Stimulated activated CD4-positive, alpha-beta T cell treated with anti-CD3 and anti-CD28 coated beads, TNF-alpha, amount 100 ng/mL, for 4 hours (primary cell): ENCODE measurements around the gene RRP7A.
"Not testable (repeated sequence)": the region's sequence is repeated elsewhere in the genome, so short reads cannot be mapped to it uniquely, and the experiment has no call there.

Source experiments
- DNase-seq, 3 experiments: peaks; one replicate each; pipeline ENCODE4 v3.0.0-alpha.2; 2020; ENCODE audit warnings: low read depth in 3 of 3

The RRP7A gene

DNA sequence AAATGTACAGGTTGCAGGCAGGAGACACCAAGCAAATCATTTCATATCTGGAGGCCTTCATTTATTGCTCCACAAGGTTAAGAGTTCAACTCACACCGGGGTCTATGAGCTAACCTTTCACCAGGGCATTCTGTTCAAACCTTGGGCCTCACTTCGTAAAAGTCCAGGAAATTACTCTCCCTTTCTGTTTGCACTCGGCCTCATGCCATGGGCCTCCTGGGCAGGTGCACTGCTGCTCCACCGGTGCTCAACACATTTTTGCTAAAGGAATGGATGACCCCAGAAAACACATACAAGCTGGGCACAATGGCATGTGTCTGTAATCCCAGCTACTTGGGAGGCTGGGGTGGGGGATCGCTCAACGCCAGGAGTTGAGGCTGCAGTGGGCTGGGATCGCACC lies 16.6 kb upstream of the RRP7A start:
- DNase-seq = no peak

DNA sequence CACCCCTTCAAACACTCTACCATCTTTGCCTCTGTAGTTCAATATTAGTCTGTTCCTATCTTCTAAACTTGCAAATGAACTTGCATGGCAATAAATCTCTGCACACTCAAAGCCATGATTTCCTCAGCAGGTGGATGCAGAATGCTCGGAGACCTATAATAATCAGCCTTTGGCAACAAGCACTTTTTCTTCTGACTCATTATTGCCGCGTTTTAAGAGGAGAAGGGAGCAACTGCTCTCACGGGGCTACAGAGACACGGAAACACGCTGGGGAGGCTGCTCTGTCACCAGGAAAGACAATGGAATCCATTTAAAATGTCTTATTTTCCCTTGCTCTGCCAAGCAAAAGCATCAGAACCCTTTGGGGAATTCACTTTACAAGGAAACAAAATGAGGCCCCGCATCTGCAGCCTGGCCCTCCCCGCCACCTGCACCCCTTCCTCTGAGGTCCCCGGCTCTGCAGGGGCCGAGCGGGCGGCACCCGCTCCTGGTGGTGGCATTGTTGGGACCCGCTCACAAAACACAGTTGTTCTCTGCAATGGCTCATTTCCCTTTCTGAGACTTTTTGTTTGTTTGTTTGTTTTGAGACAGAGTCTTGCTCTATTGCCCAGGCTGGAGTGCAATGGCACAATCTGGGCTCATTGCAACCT lies 15.6 kb upstream of the RRP7A start:
- DNase-seq = not testable (repeated sequence)

DNA sequence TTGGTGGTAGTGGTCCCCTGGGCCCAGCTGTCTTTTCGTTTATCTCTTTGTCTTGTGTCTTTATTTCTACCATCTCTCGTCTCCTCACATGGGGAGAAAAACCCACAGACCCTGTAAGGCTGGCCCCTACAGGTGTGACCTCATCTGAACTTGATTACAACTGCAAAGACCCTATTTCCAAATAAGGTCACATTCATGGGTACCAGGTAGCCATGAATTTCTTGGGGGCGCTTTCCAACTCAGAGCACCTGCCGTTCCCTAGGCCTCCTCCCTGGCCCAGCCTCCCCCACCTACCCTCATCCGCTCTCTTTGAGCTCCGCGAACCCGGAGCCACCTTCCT lies 14.0 kb upstream of the RRP7A start:
- no peak for DNase-seq

DNA sequence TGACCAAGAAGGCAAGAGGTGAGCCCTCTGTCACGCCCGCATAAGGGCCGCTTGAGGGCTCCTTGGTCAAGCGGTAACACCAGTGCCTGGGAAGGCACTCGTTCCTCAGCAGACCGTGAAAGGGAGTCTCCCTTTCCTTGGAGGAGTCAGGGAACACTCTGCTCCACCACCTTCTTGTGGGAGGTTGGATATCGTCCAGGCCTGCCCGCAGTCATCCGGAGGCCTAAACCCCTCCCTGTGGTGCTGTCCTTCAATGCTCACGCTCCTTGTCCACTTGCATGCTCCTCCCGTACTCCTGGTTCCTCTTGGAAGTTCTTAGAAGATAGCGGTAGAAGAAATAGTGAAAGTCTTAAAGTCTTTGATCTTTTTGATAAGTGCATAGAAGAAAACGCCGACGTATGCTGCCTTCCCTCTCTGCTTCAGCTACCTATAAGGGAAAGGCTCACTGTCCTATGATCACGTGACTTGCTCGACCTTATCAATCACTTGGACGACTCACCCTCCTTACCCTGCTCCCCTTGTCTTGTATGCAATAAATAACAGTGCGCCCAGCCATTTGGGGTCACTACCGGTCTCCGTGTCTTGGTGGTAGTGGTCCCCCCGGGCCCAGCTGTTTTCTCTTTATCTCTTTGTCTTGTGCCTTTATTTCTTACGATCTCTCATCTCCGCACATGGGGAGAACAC lies 11.9 kb upstream of the RRP7A start:
- DNase-seq = not testable (repeated sequence)

DNA sequence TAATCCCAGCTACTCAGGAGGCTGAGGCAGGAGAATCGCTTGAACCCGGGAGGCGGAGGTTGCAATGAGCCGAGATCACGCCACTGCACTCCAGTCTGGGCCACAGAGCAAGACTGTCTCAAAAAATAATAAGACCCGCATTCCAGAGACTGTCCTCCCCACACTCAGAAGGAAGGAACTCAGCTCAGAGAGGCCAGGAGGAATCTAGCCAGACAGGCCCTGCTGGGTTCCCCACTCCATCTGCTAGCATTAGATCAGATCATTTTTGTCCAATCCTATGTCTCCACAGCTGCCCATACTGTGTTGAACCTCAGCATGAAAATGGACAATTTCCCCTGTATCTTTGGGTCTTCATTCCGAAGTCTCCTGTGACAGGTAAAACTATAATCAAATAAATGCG lies 9.8 kb upstream of the RRP7A start:
- not testable (repeated sequence) for DNase-seq

DNA sequence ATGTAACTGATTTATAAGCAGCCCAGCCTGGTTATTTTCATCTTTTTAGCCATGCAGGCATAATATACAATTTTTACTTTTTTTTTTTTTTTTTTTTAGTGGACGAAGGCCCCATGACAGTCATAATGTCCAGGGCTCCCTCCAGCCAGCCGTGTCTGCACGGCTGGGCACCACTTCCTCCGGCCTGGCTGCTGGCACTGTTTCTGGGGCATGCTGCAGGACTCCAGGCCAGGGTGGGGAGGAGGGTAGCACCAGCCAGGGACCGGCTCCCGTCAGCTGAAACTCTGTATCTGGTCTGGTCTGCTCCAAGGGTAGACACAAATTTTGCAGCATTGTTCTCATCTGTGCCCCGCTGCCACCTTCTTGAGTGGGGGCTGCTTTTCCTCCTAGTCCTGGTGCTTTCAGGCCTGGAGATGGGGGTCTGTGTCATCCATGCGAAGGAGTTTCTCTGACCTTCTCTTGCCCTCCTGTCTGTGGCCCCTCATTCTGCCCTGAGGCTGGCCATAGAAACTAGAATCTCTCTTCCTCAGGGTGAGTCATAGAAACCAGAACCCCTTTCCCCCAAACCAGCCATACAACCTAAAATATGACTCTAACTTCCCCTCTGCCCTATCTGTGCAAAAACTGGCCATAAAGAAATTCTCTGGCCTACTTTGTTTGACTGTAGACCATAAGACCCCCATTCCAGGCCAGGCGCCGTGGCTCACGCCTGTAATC lies 9.2 kb upstream of the RRP7A start:
- no peak for DNase-seq

DNA sequence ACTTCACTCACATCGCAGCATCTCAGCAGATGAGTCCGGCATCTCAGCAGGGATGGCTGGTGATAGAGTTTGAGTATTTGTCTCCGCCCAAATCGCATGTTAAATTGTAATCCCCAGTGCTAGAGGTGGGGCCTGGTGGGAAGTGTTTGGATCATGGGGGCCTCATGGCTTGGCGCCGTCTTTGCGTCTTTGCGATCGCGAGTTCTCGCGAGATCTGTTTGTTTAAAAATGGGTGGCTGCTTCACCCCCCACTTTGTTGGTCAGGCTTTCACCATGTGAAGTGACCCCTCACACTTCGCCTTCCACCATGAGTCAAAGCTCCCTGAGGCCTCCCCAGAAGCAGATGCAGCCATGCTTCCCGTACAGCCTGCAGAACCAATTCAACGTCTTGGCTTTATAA lies 3.0 kb upstream of the RRP7A start:
- DNase-seq = no peak

DNA sequence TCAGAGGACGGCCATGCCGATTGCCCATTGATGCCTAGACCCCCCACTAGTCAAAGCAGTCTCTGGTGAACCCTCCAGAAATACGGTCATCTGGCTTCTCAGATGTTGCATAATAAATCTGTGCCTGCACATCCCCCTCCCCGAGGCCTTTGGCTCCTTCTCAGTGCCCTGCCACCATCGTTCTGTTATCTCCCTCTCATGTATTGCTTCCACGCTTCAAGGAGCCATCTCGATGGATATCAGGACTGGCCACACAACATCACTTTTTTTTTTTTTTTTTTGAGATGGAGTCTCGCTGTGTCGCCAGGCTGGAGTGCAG lies 1.6 kb upstream of the RRP7A start:
- DNase-seq = no peak

DNA sequence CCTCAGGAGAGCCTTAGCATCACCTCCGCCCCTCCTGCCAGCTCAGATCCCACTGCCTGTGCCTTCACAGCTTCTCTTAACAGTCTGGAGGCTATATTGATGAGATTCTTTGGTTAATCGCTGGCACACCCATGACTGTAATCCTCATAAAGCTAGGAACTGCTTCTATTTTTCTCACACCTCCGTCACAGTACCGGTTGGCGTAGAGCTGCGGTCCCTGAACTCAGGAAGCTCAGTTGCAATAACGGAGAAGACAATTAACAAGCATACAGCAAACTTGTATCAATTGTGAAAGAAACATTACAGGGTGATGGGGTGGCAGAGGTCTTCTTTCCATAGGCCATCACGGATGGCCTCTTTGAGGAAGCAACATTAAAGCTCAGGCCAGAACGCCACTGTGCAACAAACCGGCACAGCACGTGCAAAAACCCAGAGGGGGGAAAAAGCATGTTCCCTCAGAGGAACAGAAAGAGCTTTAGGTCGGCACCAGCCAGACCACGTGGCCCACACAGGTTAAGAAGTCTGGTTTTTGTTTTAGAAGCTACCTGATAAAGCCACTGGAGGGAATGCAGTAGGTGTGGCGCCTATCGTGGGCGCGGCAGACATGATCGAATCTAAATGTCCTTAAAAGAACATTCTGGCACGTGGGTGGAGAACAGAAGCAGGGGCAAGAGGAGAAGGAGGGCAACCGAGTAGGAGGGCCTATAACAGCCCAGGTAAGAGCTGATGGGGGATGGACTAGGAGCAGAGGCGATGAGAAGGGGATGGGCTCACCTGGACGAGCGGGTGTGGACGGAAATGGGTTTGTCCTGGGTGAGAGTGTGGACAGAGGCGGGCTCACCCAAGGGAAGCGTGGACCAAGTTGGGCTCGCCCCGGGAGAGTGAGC lies 715 bp downstream of the RRP7A start:
- DNase-seq = not testable (repeated sequence)

DNA sequence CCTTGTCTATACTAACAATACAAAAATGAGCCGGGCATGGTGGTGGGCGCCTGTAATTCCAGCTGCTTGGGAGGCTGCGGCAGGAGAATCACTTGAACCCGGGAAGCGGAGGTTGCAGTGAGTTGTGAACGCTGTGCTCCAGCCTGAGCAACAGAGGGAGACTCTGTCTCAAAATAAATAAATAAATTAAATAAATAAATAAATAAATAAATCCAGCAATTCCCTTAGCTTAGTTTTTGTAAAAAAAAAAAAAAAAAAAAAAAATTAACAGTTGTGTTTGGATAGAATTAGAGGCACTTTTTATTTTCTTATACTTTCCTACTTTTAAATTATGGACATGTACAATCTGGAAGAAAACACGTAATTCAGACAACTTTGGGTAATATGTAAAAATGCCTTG lies 2.5 kb downstream of the RRP7A start:
- DNase-seq = not testable (repeated sequence)

DNA sequence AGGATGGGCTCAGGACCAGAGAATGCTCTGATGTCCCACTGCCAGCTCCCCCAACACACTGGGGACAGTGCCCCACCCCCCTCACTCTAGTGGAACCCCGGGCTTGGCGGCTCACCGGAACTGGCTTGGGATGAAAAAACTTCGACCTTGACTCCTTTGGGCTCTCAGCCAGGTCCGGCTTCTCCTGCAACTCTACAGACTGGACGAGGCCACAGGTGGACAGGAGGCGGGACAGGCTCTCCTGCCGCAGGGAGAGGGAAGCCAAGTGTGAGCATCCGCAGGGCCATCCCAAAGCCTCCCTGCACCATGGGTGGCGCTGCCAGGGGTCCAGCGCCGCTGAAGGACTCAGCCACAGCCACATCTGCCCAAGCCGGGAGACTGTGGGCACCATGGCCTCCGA lies 3.7 kb downstream of the RRP7A start:
- DNase-seq = no peak

DNA sequence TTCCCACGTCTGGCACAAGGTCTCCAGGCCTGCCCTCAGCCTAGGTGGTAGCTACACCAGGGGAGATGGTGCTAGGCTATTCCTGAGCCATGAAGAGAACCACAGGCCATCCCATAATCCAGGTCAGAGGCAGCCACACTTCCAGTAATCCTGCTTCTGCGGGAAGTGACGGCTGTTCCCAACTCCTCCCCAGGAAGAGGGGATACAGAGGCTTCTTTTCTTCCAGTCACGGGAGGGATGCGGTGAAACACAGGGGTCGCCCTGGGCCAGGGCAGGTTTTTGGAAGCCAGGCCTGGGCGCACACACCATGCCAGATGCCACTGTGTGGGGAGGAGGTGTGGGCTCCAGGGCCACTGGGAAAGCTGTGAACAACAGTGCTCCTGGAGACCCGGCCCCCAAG lies 4.3 kb downstream of the RRP7A start:
- DNase-seq = not testable (repeated sequence)

DNA sequence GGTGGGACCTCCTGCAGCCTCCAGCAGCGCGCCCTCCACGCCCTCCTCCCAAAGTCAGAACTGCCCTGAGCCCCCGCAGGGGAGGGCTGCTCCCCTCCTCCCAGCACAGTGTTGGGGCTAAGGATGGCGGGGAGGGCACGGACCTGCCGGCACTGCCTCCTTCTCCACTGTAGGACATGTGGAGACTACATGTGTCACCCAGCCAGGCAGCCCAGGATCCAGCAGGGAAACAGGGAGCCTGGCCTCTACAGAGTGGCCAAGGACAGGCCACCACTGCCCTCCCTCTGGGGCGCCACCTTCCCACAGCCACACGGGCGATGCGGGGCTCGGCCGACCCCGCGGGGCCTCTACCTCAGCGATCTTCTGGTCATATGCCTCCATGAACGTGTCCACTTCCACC lies 5.3 kb downstream of the RRP7A start:
- not testable (repeated sequence) for DNase-seq

DNA sequence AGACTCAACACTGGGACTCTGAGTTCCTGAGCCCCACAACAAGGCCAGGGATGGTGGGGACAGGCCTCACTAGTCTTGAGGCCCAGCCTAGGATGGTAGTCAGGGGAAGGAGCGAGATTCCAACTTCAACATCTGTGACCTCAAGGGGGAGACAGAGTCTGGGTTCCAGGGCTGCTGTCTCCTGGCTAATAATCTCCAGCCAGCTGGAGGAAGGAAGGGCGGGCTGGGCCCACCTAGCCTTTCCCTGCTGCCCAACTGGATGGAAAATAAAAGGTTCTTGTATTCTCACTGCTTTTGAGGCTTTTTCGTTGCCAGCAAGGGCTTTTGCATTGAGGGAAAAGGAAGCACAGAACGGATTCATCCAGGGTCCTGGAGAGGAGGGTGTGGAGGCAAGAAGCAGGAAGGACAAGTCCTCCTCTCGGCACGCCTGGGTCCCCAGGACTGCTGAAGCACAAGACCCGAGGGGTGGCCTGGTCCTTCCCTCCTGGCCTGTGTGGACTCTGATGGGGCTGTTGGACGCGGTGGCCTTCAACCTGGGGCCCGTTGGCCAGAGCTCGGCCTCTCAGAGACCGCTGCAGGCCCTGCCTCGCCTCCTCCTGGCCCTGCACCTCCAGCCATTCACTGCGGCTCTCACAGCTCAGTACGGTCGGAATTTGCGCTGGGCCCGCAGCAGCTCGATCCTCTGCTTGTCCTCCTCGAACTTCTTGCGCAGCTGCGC lies 7.2 kb downstream of the RRP7A start:
- DNase-seq = not testable (repeated sequence)

DNA sequence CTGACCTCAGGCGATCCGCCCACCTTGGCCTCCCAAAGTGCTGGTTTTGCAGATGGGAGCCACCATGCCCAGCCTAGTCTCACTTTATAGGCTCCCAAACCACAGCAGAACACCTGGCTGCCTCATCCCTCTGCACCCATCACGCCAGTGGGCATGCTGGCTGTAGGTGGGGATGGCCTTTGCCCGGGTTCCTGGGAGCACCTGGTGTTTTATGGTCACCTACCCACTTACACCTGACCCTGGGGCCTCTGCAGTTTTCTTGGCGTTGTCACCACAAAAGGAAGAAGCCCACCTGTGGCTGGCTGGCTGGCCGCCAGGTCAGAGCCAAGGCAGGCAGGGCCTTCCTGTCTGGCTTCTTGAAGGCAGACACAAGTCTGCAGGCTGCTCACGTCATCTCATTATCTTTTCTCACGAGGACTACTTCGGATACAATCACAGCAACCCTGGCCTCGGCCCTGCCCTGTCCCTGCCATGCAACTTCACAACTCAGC lies 8.2 kb downstream of the RRP7A start:
- no peak for DNase-seq

DNA sequence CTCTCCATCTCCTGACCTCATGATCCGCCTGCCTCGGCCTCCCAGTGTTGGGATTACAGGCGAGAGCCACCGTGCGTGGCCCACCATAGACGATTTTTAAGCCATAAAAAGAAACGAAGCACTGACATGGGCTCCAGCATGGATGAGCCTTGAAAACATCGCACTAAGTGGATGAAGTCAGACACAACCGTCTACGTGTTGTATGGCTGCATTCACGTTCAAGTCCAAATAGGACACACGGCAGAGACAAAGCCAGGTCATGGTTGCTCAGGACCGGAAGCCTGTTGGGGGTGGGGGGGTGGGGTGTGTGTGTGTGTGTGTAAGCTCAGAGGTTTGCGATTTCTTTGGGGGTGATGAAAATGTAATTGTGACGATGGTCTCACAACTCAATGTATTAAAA lies 10.0 kb downstream of the RRP7A start:
- no peak for DNase-seq

DNA sequence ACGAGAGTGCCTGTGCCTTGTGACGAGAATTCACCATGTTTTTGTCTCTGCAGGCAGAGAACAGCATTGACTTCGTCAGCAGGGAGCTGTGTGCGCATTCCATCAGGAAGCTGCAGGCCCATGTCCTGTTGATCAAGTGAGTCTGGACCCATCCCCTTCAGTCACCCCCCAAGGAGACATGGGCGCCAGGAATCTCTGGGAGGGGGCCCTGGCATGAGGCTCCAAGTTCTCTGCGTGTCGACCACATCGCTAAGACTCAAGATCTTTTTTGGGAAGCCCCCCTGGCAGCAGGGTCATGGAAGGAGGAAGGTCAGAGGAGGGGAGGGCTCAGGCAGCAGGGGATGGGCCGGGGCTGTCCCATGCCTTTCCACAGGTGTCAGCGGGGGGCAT lies 10.6 kb downstream of the RRP7A start:
- not testable (repeated sequence) for DNase-seq

DNA sequence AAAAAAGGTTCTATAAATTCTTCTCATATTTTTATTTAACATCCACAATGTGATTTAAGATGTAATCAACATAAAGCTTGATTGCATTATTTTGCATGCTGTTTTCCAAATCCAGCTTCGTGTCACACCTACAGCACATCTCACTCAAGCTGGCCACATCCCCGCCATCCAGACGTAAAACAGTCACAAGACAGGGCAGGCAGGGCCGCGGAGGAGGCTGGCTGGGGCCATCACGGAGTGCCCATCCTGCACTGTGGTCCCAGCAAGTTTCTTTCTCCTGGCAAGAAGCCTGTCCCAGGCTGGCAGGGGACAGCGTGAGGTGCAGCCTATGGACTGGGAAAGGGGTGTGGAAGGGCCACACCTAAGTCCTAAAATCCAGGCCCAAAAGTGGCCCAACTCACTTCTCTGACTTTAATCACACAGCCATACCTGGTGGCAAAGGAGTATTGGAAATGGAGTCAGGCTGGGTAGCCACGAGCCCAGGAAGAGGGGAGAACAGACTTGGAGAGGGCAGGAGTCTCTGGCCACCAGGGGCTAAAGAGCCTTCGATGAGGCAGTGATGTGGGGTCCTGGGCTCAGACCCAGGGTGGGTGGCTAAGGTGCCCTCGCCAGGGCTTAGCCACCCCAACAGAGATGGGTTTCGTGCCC lies 11.1 kb downstream of the RRP7A start:
- not testable (repeated sequence) for DNase-seq

DNA sequence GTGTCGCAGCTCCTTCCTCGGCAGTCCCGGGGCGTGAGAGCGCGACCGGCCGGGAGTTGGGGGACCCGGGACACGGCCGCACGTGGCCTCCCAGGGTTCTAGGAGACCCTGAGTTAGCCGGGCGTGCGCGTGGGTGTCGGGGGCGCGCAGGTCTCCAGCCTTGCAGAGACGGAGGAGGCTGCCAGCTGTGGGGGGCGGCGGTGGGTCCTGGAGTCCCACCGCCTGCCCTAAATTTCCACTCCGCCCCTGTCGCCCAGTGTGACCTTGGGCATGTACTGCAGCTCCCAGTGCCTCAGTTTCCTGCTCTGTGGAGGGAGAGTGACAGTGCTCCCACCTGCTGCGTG lies 18.8 kb downstream of the RRP7A start:
- DNase-seq = no peak

DNA sequence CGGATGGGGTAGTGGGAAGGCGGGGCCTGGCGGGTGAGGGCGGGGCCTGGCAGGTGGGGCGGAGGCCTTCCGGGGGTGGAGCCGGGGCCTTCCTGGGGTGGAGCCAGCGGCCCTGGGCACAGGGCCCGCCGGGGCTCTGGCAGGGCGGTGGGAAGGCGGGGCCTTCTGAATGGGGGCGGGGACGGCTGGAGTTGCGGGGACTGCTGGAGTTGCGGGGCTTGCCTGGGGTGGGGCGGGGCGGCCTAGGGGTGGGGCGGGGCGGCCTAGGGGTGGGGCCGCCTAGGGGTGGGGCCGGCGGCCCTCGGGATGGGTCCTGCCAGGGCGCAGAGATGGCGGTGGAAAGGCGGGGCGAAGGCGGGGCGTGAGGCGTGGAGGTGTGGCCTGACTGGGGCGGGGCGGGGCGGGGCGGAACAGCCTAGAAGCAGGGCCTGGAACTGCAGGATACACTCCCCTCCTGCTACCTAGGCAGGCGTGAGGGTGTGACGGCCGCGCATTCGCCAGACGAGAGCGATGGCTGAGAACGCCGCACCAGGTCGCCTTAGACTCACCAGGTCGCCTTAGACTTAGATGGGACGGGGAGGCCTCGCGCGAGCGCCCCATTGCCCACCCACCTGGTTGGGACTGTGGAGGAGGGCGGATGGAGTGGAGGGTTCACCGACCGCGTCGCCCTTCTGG lies 19.3 kb downstream of the RRP7A start:
- peak; percentile 63 to 68 (median 64) for DNase-seq

DNA sequence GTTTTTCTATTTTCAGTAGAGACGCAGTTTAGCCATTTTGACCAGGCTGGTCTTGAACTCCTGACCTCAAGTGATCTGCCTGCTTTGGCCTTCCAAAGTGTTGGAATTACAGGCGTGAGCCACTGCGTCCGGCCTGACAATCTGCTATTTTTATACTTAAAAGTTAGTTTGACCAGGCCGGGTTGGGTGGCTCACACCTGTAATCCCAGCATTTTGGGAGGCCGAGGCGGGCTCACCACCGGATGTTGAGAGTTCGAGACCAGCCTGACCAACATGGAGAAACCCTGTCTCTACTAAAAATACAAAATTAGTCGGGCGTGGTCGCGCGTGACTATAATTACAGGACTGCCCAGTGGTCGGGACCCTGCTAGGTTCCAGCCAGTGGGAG lies 19.8 kb downstream of the RRP7A start:
- not testable (repeated sequence) for DNase-seq
